Ascending aorta (tissue), 2 donors: ENCODE results near the gene SHMT2. TPM values are rescaled to one million over a fixed set of nuclear protein-coding genes. Genes with fewer than 3 reads are reported as not detected.

Experiments
- DNase-seq, 2 donors: peaks; one replicate each; pipeline ENCODE4 v3.0.0-alpha.2; 2019; ENCODE audit warnings: low spot score in 2 of 2
- H3K27ac ChIP-seq, 2 donors: fragments of 200-600 bp; sonication (generic); one replicate each; pipeline ENCODE4 v1.5.1; 2016 to 2017; ENCODE audit warnings: mild to moderate bottlenecking in 1 of 2
- H3K27me3 ChIP-seq: fragments of 200-600 bp; sonication (generic); one replicate; pipeline ENCODE4 v1.5.1; 2017
- H3K36me3 ChIP-seq, 2 donors: fragments of 200-600 bp; sonication (generic); one replicate each; pipeline ENCODE4 v1.5.1; 2016
- H3K4me1 ChIP-seq, 2 donors: fragments of 200-600 bp; sonication (generic); one replicate each; pipeline ENCODE4 v1.5.1; 2016 to 2017; ENCODE audit warnings: mild to moderate bottlenecking in 1 of 2
- H3K4me3 ChIP-seq, 2 donors: fragments of 200-600 bp; sonication (generic); one replicate each; pipeline ENCODE4 v1.5.1; 2016 to 2017; ENCODE audit warnings: mild to moderate bottlenecking in 1 of 2
- H3K9me3 ChIP-seq, 2 donors: fragments of 200-600 bp; sonication (generic); one replicate each; pipeline ENCODE4 v1.5.1; 2016
- intact Hi-C: fragments of 100-400 bp; cut with DNase I; formaldehyde crosslinking; loops from one replicate; pipeline ENCODE4 v1.15.1; 2023
- total RNA-seq: library from RNA; depleted of rRNA; stranded (reverse); fragments of >200 nt; gene quantifications from one replicate; pipeline ENCODE4 v1.1.0, GENCODE V29; 2016
- TF ChIP-seq, protein P1 (sequence below), 3 experiments: fragments of 200-600 bp in 2 of 3; fragments of 450-650 bp in 1 of 3; sonication (generic) in 2 of 3; IDR thresholded peaks; one replicate each; pipeline ENCODE4 v1.5.1; 2016 to 2019; ENCODE audit warnings: antibody characterized with exemption in 3 of 3, mild to moderate bottlenecking in 1 of 3, moderate library complexity in 1 of 3

Gene SHMT2
- total RNA-seq, 1 donor from 2014 or later, result 136 TPM

DNA sequence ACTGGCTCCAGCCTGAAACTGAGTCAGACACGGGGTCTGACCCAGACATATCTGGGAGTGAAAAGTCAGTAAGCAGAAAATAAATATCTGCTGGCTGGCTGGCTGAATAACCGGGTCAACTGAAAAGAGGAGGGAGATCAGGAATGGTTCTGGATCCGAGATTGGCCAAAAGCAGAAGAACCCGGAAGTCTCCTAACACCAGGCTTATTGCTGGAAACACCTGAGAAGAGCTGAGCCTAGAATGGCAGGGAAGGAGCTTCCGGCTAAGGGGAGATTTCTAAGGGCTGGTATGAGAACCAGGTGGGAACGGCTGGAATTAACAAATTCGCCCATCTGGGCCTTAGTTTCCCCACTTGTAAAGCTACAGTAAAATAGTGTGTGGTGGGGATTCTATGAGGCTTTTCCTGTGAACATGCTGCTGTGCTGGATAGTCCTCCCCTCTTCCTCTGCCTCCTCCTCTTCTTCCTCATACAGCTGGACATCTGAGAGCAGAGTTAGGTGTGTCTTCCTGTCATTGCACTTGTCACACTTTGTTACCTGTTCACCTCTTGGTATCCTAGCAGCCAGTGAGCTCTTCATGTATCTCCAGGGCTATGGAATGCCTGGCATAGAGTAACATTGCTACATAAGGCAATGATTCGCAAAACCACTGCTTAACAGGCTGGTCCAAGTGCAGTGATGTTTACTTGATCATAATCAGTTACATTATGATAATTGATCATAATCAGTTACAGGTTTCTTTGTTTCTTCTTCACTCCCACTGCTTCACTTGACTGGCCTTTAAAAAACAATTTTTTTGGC lies 2.0 kb upstream of the SHMT2 start:
- TF ChIP-seq, protein P1, sequence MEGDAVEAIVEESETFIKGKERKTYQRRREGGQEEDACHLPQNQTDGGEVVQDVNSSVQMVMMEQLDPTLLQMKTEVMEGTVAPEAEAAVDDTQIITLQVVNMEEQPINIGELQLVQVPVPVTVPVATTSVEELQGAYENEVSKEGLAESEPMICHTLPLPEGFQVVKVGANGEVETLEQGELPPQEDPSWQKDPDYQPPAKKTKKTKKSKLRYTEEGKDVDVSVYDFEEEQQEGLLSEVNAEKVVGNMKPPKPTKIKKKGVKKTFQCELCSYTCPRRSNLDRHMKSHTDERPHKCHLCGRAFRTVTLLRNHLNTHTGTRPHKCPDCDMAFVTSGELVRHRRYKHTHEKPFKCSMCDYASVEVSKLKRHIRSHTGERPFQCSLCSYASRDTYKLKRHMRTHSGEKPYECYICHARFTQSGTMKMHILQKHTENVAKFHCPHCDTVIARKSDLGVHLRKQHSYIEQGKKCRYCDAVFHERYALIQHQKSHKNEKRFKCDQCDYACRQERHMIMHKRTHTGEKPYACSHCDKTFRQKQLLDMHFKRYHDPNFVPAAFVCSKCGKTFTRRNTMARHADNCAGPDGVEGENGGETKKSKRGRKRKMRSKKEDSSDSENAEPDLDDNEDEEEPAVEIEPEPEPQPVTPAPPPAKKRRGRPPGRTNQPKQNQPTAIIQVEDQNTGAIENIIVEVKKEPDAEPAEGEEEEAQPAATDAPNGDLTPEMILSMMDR (IDR thresholded peaks at IDR 0.05), result no peak
- Histone ChIP-seq H3K36me3 (peaks cover 7 to 8% of the 10 kb centered on the region in 2 donors), H3K4me3 (peak overlapping the region in 1 of 2 donors; percentile 41), H3K9me3 (no peaks in the 10 kb centered on the region), H3K4me1 (peaks cover 0 to 16% of the 10 kb centered on the region in 2 donors), H3K27me3 (peaks cover 9% of the 10 kb centered on the region), H3K27ac (no peak overlapping the region)
- intact Hi-C loops, result no loop called here
- DNase-seq, result no peak

GRCh38 chr12:57229046-57229633 lies 371 bp upstream of the SHMT2 start:
- intact Hi-C loops, result no loop called here
- peaks cover 0 to 16% of the 10 kb centered on the region in 2 donors for H3K4me1 ChIP-seq
- peak overlapping the region in 1 of 2 donors; percentile 74 for H3K27ac ChIP-seq
- H3K36me3 ChIP-seq, result peaks cover 23 to 25% of the 10 kb centered on the region in 2 donors
- no peak for DNase-seq
- no peaks in the 10 kb centered on the region for H3K9me3 ChIP-seq
- TF ChIP-seq, protein P1 (IDR thresholded peaks at IDR 0.05), result peak in 1 of 3 experiments; percentile 6
- peak overlapping the region; percentile 57 to 65 for H3K4me3 ChIP-seq
- H3K27me3 ChIP-seq, result peaks cover 9% of the 10 kb centered on the region

- intact Hi-C loops, result no loop called here
- peaks cover 0 to 16% of the 10 kb centered on the region in 2 donors for H3K4me1 ChIP-seq
- H3K9me3 ChIP-seq, result no peaks in the 10 kb centered on the region
- DNase-seq, result no peak
- H3K36me3 ChIP-seq, result peaks cover 23 to 31% of the 10 kb centered on the region in 2 donors
- peaks cover 5% of the 10 kb centered on the region for H3K27me3 ChIP-seq
- peak overlapping the region; percentile 74 to 76 for H3K27ac ChIP-seq
- TF ChIP-seq, protein P1 (IDR thresholded peaks at IDR 0.05), result no peak
- peak overlapping the region; percentile 57 to 65 for H3K4me3 ChIP-seq
Observed at GRCh38 chr12:57230381-57231155, 1.1 kb downstream of the SHMT2 start.

- intact Hi-C loops, result no loop called here
- no peaks in the 10 kb centered on the region for H3K27me3 ChIP-seq
- DNase-seq, result no peak
Observed at GRCh38 chr12:57231276-57232021, 1.9 kb downstream of the SHMT2 start.

More at GRCh38 chr12:57231276-57232021, 1.9 kb downstream of the SHMT2 start:
- H3K27ac ChIP-seq, result peak overlapping the region in 1 of 2 donors; percentile 74
- H3K9me3 ChIP-seq, result no peaks in the 10 kb centered on the region
- peaks cover 0 to 16% of the 10 kb centered on the region in 2 donors for H3K4me1 ChIP-seq
- H3K4me3 ChIP-seq, result peak overlapping the region in 1 of 2 donors; percentile 65
- peaks cover 23 to 31% of the 10 kb centered on the region in 2 donors for H3K36me3 ChIP-seq
- TF ChIP-seq, protein P1 (IDR thresholded peaks at IDR 0.05), result no peak
